Activated CD4-positive, alpha-beta T cell treated with anti-CD3 and anti-CD28 coated beads, Interleukin-2, amount 50 U/mL, for 16 hours (primary cell): ENCODE data around the gene CEP43.

ENCODE experiments used
- DNase-seq: peaks from one replicate; pipeline ENCODE4 v3.0.0-alpha.2; 2020

The CEP43 gene, protein sequence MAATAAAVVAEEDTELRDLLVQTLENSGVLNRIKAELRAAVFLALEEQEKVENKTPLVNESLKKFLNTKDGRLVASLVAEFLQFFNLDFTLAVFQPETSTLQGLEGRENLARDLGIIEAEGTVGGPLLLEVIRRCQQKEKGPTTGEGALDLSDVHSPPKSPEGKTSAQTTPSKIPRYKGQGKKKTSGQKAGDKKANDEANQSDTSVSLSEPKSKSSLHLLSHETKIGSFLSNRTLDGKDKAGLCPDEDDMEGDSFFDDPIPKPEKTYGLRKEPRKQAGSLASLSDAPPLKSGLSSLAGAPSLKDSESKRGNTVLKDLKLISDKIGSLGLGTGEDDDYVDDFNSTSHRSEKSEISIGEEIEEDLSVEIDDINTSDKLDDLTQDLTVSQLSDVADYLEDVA

DNA sequence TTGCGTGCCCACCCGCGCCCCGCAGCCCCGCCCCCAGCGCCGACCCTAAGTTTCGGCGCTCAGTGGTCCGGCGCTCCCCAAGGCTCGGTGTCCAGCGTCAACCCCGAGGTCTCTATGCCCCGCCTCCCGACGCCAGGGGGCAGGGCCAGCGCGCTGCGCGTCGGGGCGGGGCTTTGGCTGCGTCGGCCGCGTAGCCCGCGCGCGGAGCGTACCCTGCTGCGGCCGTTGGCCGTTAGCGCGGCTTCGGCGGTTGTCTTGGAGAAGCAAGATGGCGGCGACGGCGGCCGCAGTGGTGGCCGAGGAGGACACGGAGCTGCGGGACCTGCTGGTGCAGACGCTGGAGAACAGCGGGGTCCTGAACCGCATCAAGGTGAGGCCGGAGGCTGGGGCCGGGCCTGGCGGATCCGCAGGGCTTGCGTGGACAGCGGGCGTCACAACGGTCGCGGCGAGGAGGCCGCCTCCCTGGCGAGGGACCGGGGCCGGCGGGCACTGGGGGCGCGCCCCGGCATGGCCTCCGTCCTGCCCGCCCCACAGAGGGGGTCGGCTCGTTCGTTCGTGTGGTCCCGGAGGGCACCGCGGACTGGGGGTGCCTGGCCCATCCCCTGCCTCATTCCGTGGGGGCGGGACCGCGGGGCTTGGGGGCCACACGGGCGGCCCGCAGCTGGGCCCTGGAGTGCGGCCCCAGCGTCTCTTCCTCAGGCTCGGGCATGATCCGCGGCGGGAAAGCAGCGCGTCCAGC, at the start of gene CEP43:
CEP43 (plus strand) TSS at position 253 of the 739 bp plus-strand sequence; CDS start at position 269, 16 bp downstream.
- DNase-seq = peak; percentile 94

DNA sequence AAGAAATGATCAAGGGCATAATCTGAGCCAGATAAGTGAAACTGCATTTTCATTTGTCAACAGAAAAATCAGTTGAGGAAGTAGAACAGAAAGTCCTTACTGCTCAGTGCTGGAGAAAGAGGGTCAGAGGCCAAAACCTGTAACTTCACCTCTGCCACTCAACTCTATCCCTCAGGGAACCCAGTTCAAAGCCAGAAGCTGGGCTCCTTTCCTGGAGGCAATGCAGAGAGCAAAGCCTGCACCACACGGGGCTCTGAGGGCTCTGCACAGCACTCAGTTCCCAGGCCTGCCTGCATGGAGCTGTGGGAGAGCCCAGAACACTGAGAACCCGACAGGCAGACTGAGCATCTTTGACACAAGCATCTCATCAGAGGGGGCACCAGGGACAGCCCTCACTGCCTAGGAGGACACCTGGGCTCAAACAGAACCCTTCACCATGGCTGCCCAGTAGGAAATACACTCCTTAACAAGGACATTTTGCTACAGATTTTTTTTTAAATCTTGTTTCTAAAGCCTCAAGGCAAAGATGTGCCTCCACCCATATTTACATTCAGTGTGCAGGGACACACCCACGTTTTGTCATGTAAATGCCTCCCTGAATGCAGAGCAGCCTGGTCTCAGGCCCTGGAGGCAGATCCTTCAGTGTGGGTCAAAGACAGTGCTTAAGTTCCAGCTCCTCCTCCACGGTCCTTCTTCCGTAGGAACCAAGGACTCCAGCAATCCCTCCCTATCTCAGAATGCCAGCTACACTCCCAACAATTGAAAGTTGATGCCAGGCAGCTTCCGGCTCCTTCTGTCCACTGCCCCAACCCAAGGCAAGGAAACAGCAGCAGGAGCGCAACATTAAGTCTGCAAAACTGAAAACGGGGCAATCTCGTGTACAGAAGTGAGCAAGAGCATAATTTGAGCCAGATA, 49.4 kb upstream of the CEP43 start:
- peak; percentile 33 for DNase-seq

DNA sequence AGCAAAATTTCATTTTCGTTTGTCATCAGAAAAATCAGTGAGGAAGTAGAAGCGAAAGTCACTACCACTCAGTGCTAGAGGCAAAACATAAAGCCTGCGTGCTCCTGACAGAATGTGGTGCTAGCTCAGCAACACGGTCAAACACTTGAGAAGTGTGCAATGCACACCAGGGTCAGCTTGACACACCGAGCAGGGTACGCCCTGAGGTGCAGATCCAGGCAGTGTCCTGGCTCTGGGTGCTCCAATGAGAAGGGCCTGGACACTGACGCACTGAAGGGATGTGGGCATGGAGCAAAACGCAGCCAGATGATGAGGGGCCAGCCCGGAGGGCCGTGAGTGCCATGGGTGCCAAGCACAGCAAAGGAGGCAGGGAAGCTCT, 48.8 kb upstream of the CEP43 start:
- DNase-seq = peak; percentile 77

- peak; percentile 89 for DNase-seq
Observed at GRCh38 chr6:166950892-166951669, 48.1 kb upstream of the CEP43 start.

DNA sequence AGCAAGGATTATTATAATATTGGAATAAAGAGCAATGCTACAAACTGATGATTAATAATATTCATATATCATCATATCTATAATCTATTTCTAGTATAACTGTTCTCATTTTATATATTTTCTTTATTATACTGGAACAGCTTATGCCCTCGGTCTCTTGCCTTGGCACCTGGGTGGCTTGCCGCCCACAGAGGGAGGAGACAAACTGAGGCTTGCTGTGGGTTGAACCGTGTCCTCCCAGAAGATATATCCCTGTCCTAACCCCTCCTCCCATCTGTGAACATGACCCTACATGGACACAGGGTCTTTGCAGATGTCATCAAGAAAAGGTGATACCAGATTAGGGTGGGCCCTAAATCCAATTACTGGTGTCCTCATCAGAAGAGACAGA, 47.5 kb upstream of the CEP43 start:
- DNase-seq = no peak

GRCh38 chr6:166952121-166952520, 47.1 kb upstream of the CEP43 start:
- peak; percentile 30 for DNase-seq

DNA sequence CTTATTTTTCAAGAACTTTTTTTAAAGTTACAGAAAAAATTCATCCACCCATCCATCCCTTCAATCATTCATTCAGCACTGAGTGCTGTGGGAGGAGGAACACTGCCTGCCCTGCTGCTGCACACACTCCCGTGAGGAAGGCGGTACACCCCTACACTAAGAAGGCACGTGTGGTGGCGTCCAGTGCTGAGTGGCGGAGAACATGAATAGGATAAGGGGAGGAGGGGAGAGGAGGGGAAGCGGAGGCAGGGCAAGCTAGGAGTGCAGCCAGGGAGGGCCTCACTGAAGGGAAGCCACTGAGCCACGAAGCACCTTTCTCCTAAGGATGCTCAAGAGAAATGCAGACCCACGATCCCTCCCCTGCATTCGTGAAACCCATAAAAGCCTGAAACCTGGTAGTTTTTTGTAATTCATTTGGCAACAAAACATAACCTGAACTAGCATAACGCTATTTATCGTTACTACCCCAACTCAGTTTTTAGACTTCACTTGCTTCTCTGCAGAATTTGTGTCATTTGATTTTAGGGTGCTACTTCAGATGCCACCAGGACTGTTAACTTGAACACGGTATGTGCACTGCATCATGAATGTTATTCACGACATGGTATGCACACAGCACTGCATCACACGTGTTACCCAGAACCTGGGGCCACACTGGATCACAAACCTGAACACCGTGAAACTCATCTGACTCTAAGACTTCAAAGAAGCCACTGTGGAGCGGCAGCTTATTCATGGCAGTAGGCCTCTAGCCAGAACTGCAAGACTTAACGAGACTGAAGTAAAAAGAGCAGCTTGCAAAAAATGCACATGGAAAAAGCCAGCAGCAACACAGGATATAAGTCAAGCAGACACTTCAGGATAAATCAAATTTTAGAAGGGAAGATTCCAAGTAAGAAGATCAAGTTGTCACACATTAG, 46.4 kb upstream of the CEP43 start:
- DNase-seq = peak; percentile 54

DNA sequence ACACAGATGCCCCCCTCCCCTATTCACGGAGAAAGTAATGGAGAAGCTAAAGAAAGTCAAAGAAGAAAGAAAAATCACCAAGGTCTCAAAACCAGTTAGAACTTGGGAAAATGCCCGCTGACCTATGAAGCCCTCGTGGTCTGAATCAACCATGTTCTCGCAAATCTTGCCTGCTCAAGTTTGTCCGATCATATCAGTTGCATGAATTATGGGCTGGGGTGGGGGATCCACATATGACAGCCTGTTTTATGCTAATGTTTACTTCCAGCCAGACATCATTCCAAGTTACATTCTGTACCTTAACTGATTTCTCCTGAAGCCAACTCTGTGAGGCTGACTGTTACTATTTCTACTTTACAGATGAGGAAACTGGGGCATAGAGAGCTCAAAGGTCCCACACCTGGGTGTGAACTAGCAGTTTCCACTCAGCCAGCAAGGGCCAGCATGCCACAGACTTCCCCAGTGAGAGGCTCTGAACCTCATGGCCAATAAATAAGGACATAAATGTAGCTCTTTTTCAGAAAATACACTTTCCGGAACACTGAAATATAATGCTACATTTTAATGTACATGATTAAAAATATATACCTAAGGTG, 45.0 kb upstream of the CEP43 start:
- DNase-seq = peak; percentile 16

DNA sequence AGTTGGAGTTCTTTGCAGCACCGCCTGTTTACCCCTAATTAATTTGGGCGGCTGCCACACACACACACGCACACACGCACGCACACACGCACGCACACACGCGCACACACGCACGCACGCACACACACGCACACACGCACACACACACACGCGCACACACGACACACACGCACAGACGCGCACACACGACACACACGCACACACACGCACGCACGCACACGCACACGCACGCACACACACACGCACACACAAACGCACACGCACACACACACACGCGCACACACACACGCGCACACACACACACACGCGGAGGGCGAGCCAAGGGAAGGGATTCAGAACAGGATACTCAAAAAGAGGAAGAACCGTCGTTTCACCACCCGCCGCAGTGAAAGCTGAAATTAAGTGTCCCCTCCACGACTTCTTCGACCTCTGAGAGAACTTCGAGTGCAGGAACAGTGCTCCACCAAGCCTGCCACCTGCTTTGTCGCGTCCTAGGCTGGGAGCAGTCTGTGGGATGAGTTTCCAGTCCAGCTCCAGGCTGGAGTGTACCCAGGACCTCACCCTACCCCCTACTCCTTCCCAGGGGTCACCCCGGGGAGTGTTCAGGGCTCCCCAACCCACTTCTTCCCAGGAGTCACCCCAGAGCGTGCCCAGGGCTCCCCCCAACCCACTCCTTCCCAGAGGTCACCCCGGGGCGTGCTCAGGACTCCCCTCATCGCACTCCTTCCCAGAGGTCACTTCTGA, 43.9 kb upstream of the CEP43 start:
- peak; percentile 45 for DNase-seq

- DNase-seq = peak; percentile 28
Observed at GRCh38 chr6:166955865-166956443, 43.2 kb upstream of the CEP43 start.

GRCh38 chr6:166956444-166957086, 42.6 kb upstream of the CEP43 start, which contains the start of gene RNASET2:
Gene RNASET2, minus strand, starts transcription at chr6:166956550. Its CDS starts 368 bp downstream, at chr6:166956182.
- DNase-seq = peak; percentile 97

DNA sequence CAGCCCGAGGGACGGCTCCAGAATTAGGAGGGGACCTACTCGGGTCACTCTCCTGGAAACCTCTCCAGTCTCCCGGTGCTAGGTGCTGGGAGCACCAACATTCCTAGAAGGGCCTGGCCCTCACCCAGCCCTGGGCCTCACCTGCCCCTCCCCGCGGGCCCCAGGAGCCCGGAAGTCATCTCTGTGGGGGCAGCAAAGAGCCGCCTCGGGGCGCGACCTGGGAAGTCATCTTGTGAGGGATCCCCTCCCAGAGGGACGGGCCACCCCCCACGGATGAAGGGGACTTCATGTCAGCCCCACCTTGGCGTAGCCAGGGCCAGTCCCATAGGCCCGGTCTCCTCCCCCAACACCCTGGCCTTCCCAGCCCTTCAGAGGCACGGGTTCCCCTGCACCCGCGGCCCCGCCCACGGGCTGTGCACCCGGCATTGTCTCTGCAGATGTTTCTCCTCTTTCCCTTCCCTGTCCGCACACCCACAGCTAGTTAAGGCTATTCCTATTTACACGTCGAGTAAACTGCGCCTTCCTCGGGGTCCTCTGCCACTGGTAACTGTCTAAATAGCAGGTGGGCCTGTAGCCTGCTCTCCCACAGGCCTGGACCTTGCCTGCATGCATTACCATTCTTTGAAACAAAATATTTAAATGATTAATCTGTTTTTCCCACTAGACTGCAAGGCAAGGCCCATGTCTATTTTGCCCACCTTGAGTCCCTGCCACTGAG, 42.0 kb upstream of the CEP43 start:
- peak; percentile 41 for DNase-seq

DNA sequence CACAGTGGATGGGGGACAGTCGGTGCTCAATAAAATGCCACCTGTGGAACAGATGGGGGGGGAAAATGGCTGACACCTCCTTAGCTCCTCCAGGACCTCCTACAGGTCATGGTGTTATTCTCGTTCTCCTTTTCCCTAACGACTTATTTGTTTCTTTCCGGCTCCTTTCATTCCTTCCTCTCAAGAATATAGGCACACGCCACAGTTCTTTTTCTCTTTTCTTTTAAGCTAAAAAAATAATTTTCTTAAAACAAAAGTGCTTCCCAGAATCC, 41.5 kb upstream of the CEP43 start:
- DNase-seq = no peak

- DNase-seq = peak; percentile 63
Observed at GRCh38 chr6:166958926-166959861, 40.0 kb upstream of the CEP43 start.

GRCh38 chr6:166959911-166960608, 39.1 kb upstream of the CEP43 start:
- no peak for DNase-seq

DNA sequence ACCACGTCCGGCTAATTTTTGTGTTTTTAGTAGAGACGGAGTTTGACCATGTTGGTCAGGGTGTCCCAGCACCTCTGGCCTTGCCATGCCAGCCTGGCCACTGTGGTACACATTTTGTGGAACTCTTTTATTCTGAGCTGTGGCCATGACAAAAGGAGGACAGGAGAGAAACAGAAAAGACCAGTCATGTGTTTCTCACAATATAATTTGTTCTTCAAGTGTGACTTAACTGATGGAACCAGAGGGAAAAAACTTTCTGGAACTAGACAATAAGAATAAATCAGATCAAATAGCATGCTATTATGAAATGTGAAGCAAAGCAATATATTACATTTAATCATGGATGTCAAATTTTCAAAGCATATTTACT, 38.6 kb upstream of the CEP43 start:
- DNase-seq = no peak

DNA sequence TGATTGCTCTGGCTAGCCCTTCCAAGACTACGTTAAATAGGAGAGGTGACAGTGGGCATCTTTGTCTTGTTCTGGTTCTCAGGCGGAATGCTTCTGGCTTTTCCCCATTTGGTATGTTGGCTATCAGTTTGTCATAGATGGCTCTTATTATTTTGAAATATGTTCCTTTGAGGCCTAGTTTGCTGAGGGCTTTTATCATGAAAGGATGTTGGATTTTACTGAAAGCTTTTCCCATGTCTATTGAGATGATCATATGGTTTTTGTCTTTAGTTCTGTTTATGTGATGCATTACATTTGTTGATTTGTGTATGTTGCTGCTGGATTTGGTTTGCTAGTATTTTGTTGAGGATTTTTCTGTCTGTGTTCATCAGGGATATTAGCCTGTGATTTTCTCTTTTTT, 32.9 kb upstream of the CEP43 start:
- no peak for DNase-seq
